Astrocyte (in vitro differentiated cells and primary cell): ENCODE results near the gene CNTN5. TPM values are rescaled to one million over a fixed set of nuclear protein-coding genes. Genes with fewer than 3 reads are reported as not detected.
A peak's percentile ranks its signal among the peaks of the same experiment; 100 is the strongest.

ENCODE experiments used
- DNase-seq: peaks from one replicate; pipeline ENCODE4 v3.0.0-alpha.2; 2010; ENCODE audit warnings: low read depth
- FAIRE-seq: peaks from 2 replicates; lab custom pipeline; 2011; peaks lifted over from hg19 to GRCh38; lab: Jason Lieb, UNC
- H2AFZ ChIP-seq: 2 replicates; pipeline ENCODE4 v1.6.0; 2012; ENCODE audit warnings: low read depth, low read length, inconsistent platforms
- H3K27ac ChIP-seq: 2 replicates; pipeline ENCODE4 v1.5.1; 2011; ENCODE audit warnings: low read depth, low read length, inconsistent platforms
- H3K27me3 ChIP-seq: 2 replicates; pipeline ENCODE4 v1.6.0; 2011; ENCODE audit warnings: low read length, inconsistent platforms; ENCODE audit not compliant: insufficient read depth
- H3K36me3 ChIP-seq: 2 replicates; pipeline ENCODE4 v1.5.1; 2011; ENCODE audit warnings: low read length, inconsistent platforms; ENCODE audit not compliant: insufficient read depth
- H3K4me1 ChIP-seq: 2 replicates; pipeline ENCODE4 v1.5.1; 2011; ENCODE audit warnings: low read length, inconsistent platforms; ENCODE audit not compliant: insufficient read depth
- H3K4me2 ChIP-seq: 2 replicates; pipeline ENCODE4 v1.6.0; 2012; ENCODE audit warnings: low read length, inconsistent platforms
- H3K4me3 ChIP-seq: 2 replicates; pipeline ENCODE4 v1.5.1; 2011; ENCODE audit warnings: low read depth, mild to moderate bottlenecking, low read length, inconsistent platforms; ENCODE audit not compliant: insufficient read depth
- H3K79me2 ChIP-seq: 2 replicates; pipeline ENCODE4 v1.6.0; 2012; ENCODE audit warnings: mild to moderate bottlenecking, low read length, inconsistent platforms; ENCODE audit not compliant: insufficient read depth
- H3K9ac ChIP-seq: 2 replicates; pipeline ENCODE4 v1.6.0; 2012; ENCODE audit warnings: mild to moderate bottlenecking, low read length, inconsistent platforms
- H3K9me3 ChIP-seq: 2 replicates; pipeline ENCODE4 v1.5.1; 2012; ENCODE audit warnings: low read depth, mild to moderate bottlenecking, low read length, inconsistent platforms; ENCODE audit not compliant: insufficient read depth
- H4K20me1 ChIP-seq: 2 replicates; pipeline ENCODE4 v1.6.0; 2012; ENCODE audit warnings: low read length, inconsistent platforms; ENCODE audit not compliant: insufficient read depth
- H3K27ac Mint-ChIP-seq: one replicate; pipeline ENCODE4 v1.8.0; 2021; ENCODE audit warnings: mild to moderate bottlenecking, mixed read lengths; ENCODE audit not compliant: unreplicated experiment
- H3K27me3 Mint-ChIP-seq: one replicate; pipeline ENCODE4 v1.8.0; 2021; ENCODE audit warnings: low read depth, mixed read lengths; ENCODE audit not compliant: unreplicated experiment
- H3K36me3 Mint-ChIP-seq: one replicate; pipeline ENCODE4 v1.8.0; 2021; ENCODE audit warnings: low read depth, mixed read lengths; ENCODE audit not compliant: unreplicated experiment
- H3K4me1 Mint-ChIP-seq: one replicate; pipeline ENCODE4 v1.8.0; 2021; ENCODE audit warnings: low read depth, mixed read lengths; ENCODE audit not compliant: unreplicated experiment
- H3K4me3 Mint-ChIP-seq: one replicate; pipeline ENCODE4 v1.8.0; 2021; ENCODE audit warnings: mild to moderate bottlenecking, moderate library complexity, mixed read lengths; ENCODE audit not compliant: unreplicated experiment
- H3K9me3 Mint-ChIP-seq: one replicate; pipeline ENCODE4 v1.8.0; 2021; ENCODE audit warnings: mild to moderate bottlenecking, mixed read lengths; ENCODE audit not compliant: unreplicated experiment
- EZH2 ChIP-seq: IDR thresholded peaks from 2 replicates; pipeline ENCODE4 v1.6.1; 2012; ENCODE audit warnings: mild to moderate bottlenecking, low read length, inconsistent platforms; ENCODE audit not compliant: insufficient read depth
- total RNA-seq: library from RNA; stranded (reverse); gene quantifications from 2 replicates; pipeline ENCODE4 v1.2.1, GENCODE V29; 2021
- TF ChIP-seq, protein P1 (sequence below): IDR thresholded peaks from 2 replicates; pipeline ENCODE4 v1.5.1; 2011; ENCODE audit warnings: low read depth, mild to moderate bottlenecking, inconsistent platforms, low read length, moderate library complexity; ENCODE audit not compliant: insufficient read depth

Gene CNTN5
- total RNA-seq, 1 donor from 2014 or later, result 1.1 TPM

DNA sequence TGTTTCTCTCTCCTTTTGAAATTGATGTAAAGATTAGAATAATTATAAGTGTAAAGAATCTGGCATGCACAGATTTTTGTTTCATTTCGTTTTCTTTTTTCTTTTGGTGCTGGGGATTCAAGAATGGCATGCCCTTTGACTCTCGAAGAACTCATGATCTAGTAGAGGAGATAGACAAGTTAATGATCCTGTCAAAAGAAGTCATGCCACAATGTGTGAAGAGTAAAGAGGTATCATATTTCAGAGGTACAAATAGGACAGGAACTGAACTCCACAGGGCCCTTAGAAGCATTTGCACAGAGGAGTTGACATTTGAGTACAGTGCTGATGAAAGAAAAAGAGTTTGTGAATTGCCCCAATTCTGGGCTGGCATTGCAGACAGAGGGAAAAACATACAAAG is 958.3 kb downstream of the CNTN5 start:
- Mint-ChIP-seq H3K27ac (no peak overlapping the region), H3K4me1 (peaks cover 9% of the 10 kb centered on the region), H3K4me3 (no peak overlapping the region), H3K9me3 (peaks cover 5% of the 10 kb centered on the region), H3K27me3 (no peaks in the 10 kb centered on the region), H3K36me3 (no peaks in the 10 kb centered on the region)
- TF ChIP-seq EZH2, result no peak
- TF ChIP-seq, protein P1, sequence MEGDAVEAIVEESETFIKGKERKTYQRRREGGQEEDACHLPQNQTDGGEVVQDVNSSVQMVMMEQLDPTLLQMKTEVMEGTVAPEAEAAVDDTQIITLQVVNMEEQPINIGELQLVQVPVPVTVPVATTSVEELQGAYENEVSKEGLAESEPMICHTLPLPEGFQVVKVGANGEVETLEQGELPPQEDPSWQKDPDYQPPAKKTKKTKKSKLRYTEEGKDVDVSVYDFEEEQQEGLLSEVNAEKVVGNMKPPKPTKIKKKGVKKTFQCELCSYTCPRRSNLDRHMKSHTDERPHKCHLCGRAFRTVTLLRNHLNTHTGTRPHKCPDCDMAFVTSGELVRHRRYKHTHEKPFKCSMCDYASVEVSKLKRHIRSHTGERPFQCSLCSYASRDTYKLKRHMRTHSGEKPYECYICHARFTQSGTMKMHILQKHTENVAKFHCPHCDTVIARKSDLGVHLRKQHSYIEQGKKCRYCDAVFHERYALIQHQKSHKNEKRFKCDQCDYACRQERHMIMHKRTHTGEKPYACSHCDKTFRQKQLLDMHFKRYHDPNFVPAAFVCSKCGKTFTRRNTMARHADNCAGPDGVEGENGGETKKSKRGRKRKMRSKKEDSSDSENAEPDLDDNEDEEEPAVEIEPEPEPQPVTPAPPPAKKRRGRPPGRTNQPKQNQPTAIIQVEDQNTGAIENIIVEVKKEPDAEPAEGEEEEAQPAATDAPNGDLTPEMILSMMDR, result no peak
- H3K4me1 ChIP-seq, result no peaks in the 10 kb centered on the region
- peaks cover 7% of the 10 kb centered on the region for H3K9me3 ChIP-seq
- H3K27me3 ChIP-seq, result no peaks in the 10 kb centered on the region
- H3K9ac ChIP-seq, result no peak overlapping the region
- no peaks in the 10 kb centered on the region for H4K20me1 ChIP-seq
- H3K27ac ChIP-seq, result no peak overlapping the region
- no peak overlapping the region for H3K4me3 ChIP-seq
- no peak overlapping the region for H3K4me2 ChIP-seq
- no peaks in the 10 kb centered on the region for H3K79me2 ChIP-seq
- DNase-seq, result no peak
- H2AFZ ChIP-seq, result no peak overlapping the region
- no peak for FAIRE-seq
- no peaks in the 10 kb centered on the region for H3K36me3 ChIP-seq

DNA sequence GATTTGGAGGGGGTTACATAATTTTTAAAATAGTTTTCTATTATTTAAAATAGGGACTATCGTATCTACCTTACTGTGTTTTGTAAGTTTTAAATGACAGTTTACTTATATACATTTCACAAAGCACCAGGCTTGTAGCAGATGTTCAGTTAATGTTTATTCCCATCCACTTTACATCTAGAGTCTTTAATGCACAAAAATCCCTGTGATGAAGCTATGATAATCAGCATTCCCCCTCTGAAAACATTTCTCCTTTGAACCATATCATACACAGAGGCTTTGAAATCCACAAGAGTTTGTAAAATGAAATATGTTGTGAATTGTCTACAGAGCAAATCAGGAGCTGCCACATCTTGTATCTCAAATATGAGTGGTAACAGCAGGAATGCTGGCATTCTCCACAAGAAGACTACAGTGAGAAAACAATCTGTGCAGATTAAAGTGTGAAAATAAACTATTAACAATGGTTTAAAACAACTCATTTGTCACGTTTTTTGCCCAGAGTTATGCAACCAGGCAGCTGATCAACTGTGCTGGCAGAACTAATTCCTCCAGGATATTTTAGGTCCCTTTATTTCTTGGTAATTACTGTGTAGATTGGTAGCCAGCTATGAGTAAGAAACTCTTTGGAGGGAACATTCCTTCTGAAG is 967.2 kb downstream of the CNTN5 start:
- peaks cover 5% of the 10 kb centered on the region for H3K9me3 ChIP-seq
- no peaks in the 10 kb centered on the region for H3K36me3 Mint-ChIP-seq
- no peak overlapping the region for H3K27ac ChIP-seq
- H3K36me3 ChIP-seq, result no peaks in the 10 kb centered on the region
- no peaks in the 10 kb centered on the region for H3K27me3 ChIP-seq
- no peak overlapping the region for H3K4me3 ChIP-seq
- no peak overlapping the region for H2AFZ ChIP-seq
- no peaks in the 10 kb centered on the region for H3K79me2 ChIP-seq
- H3K4me3 Mint-ChIP-seq, result no peak overlapping the region
- no peak overlapping the region for H3K4me2 ChIP-seq
- H3K27ac Mint-ChIP-seq, result no peak overlapping the region
- TF ChIP-seq, protein P1, result no peak
- TF ChIP-seq EZH2, result no peak
- peaks cover 4% of the 10 kb centered on the region for H3K27me3 Mint-ChIP-seq
- peaks cover 7% of the 10 kb centered on the region for H3K4me1 Mint-ChIP-seq
- no peak for DNase-seq
- H4K20me1 ChIP-seq, result no peaks in the 10 kb centered on the region
- no peaks in the 10 kb centered on the region for H3K4me1 ChIP-seq
- H3K9ac ChIP-seq, result no peak overlapping the region
- H3K9me3 Mint-ChIP-seq, result no peaks in the 10 kb centered on the region
- no peak for FAIRE-seq

DNA sequence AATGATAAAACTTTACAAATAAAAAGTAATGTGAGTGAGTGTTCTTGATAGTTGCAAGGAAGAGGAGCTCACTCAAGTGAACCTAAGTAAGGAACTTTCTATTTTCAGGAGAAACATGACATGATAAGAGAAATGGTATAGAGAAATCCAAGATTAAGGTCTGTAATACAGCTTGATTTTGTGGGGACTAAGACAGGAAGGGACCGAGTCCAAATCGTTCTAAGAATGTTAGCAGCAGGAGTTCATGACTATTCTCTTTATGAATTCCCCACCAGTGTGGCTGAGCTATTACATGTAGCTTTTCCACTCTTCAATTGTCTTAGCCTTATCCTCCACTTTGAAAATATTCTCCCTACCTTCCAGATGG is 967.7 kb downstream of the CNTN5 start:
- TF ChIP-seq EZH2, result no peak
- TF ChIP-seq, protein P1, result no peak
- Histone ChIP-seq H3K4me1 (no peaks in the 10 kb centered on the region), H3K4me3 (no peak overlapping the region), H3K4me2 (no peak overlapping the region), H3K9ac (no peak overlapping the region), H3K27me3 (no peaks in the 10 kb centered on the region), H3K79me2 (no peaks in the 10 kb centered on the region), H4K20me1 (no peaks in the 10 kb centered on the region), H2AFZ (no peak overlapping the region), H3K9me3 (peaks cover 5% of the 10 kb centered on the region), H3K36me3 (no peaks in the 10 kb centered on the region), H3K27ac (no peak overlapping the region)
- DNase-seq (no peak), FAIRE-seq (no peak)
- Mint-ChIP-seq H3K36me3 (no peaks in the 10 kb centered on the region), H3K4me3 (no peak overlapping the region), H3K9me3 (no peaks in the 10 kb centered on the region), H3K27ac (peak overlapping the region; percentile 50), H3K4me1 (peaks cover 7% of the 10 kb centered on the region), H3K27me3 (peaks cover 4% of the 10 kb centered on the region)
